Right lobe of liver (tissue), 6 donors: ENCODE results near the gene FXYD7. TPM values are rescaled to one million over a fixed set of nuclear protein-coding genes. Genes with fewer than 3 reads are reported as not detected.

Source experiments
- ATAC-seq, 4 donors: fragments of 200-7000 bp; cut with Tn5 transposase; one replicate each; pipeline ENCODE4 v1.9.1; 2020; ENCODE audit warnings: mild to moderate bottlenecking in 4 of 4, moderate library complexity in 4 of 4
- DNase-seq, 3 donors: peaks; one replicate each; pipeline ENCODE4 v3.0.0-alpha.2; 2020
- H3K27ac ChIP-seq, 3 donors: fragments of 200-600 bp; one replicate each; pipeline ENCODE4 v1.8.0; 2022
- H3K27me3 ChIP-seq, 2 donors: fragments of 200-600 bp; one replicate each; pipeline ENCODE4 v1.8.0; 2022
- H3K36me3 ChIP-seq, 4 donors: fragments of 200-600 bp; sonication (generic) in 1 of 4; one replicate each; pipeline versions ENCODE4 v1.5.1 to v1.8.0; 2017 to 2022; ENCODE audit warnings: control low read depth in 1 of 4
- H3K4me1 ChIP-seq, 4 donors: fragments of 200-600 bp; sonication (generic) in 1 of 4; one replicate each; pipeline versions ENCODE4 v1.5.1 to v1.8.0; 2017 to 2022; ENCODE audit warnings: control low read depth in 1 of 4
- H3K4me3 ChIP-seq, 3 donors: fragments of 200-600 bp; one replicate each; pipeline ENCODE4 v1.8.0; 2022
- H3K9me3 ChIP-seq, 4 donors: fragments of 200-600 bp; sonication (generic) in 1 of 4; one replicate each; pipeline versions ENCODE4 v1.5.1 to v1.8.0; 2017 to 2022; ENCODE audit warnings: control low read depth in 1 of 4
- CTCF ChIP-seq, 4 donors: fragments of 200-600 bp in 3 of 4; fragments of 450-650 bp in 1 of 4; IDR thresholded peaks; one replicate each; pipeline versions ENCODE4 v1.5.1 to v1.8.0; 2016 to 2022; ENCODE audit warnings: antibody characterized with exemption in 4 of 4, mild to moderate bottlenecking in 2 of 4
- POLR2A ChIP-seq: fragments of 450-650 bp; IDR thresholded peaks from one replicate; pipeline ENCODE4 v1.6.1; 2017; ENCODE audit warnings: antibody characterized with exemption, mild to moderate bottlenecking
- WGBS: methylation state at CpG from one replicate; pipeline ENCODE4 v1.1.6; 2018; ENCODE audit warnings: low coverage, low lambda C conversion rate; ENCODE audit not compliant: insufficient coverage; ENCODE audit errors: missing lambda C conversion rate; 5-methylcytosine and 5-hydroxymethylcytosine counted together
- intact Hi-C, 2 donors: fragments of 100-400 bp; cut with DNase I; formaldehyde crosslinking; loops; one replicate each; pipeline versions ENCODE4 v1.11.2 to v1.14.1; 2022
- total RNA-seq, 6 experiments: library from RNA; depleted of rRNA in 2 of 6; stranded (reverse); fragments of >200 nt in 2 of 6; fragmentation: NEBNext Ultra II Directional in 3 of 6; extraction: Animal tissue kit (Norgen Biotek cat#: 25700) in 3 of 6; gene quantifications; one replicate each; pipeline versions ENCODE4 v1.1.0 to v1.2.4, GENCODE V29; 2016 to 2023
- donor health status: DM: no; HTN: yes; CAD: no.
- donor health status: DM: no; HTN: no; CAD: no.
- donor health status: DM: no; HTN: no; CAD: no.
- donor health status: DM: no; HTN: yes; CAD: no.
- donor health status: DM: no; HTN: yes; CAD: no.

FXYD7 gene
- total RNA-seq, 6 experiments from 2014 or later: 0.49 TPM; not detected in 5

- Histone ChIP-seq H3K4me1 (peaks cover 0 to 4% (median 1%) of the 10 kb centered on the region in 4 donors), H3K36me3 (no peaks in the 10 kb centered on the region), H3K27ac (no peak overlapping the region), H3K27me3 (no peaks in the 10 kb centered on the region), H3K4me3 (no peak overlapping the region), H3K9me3 (no peaks in the 10 kb centered on the region)
- ATAC-seq (no peak), DNase-seq (no peak)
- TF ChIP-seq CTCF (IDR thresholded peaks at IDR 0.05) (no peak), POLR2A (no peak)
- intact Hi-C loops: no loop called here
- WGBS: 83% methylated on average over 2 of the region's 3 CpGs
Observed at GRCh38 chr19:35176181-35176570, 33.1 kb downstream of the FXYD7 start.

- DNase-seq: no peak
- no peak for ATAC-seq
- intact Hi-C loops: no loop called here
- no peak overlapping the region for H3K27ac ChIP-seq
- TF ChIP-seq CTCF (IDR thresholded peaks at IDR 0.05) (no peak), POLR2A (no peak)
- no peak overlapping the region for H3K4me3 ChIP-seq
- H3K4me1 ChIP-seq: no peaks in the 10 kb centered on the region
- H3K9me3 ChIP-seq: no peaks in the 10 kb centered on the region
- WGBS: 71% methylated on average over 7 of the region's 7 CpGs
- no peaks in the 10 kb centered on the region for H3K27me3 ChIP-seq
- no peaks in the 10 kb centered on the region for H3K36me3 ChIP-seq
Observed at GRCh38 chr19:35177377-35178274, 34.6 kb downstream of the FXYD7 start.

GRCh38 chr19:35178701-35179100, 35.6 kb downstream of the FXYD7 start:
- WGBS: 53% methylated on average over 2 of the region's 2 CpGs
- no peaks in the 10 kb centered on the region for H3K4me1 ChIP-seq
- no peaks in the 10 kb centered on the region for H3K36me3 ChIP-seq
- H3K27me3 ChIP-seq: no peaks in the 10 kb centered on the region
- ATAC-seq: no peak
- no peak for DNase-seq
- no peak overlapping the region for H3K27ac ChIP-seq
- no peak overlapping the region for H3K4me3 ChIP-seq
- intact Hi-C loops: no loop called here
- no peaks in the 10 kb centered on the region for H3K9me3 ChIP-seq
- TF ChIP-seq POLR2A (no peak), CTCF (IDR thresholded peaks at IDR 0.05) (no peak)

GRCh38 chr19:35179830-35180229, 36.8 kb downstream of the FXYD7 start:
- no peaks in the 10 kb centered on the region for H3K36me3 ChIP-seq
- no peaks in the 10 kb centered on the region for H3K9me3 ChIP-seq
- WGBS: 68% methylated on average over 3 of the region's 3 CpGs
- TF ChIP-seq CTCF (IDR thresholded peaks at IDR 0.05) (no peak), POLR2A (no peak)
- no peak overlapping the region for H3K27ac ChIP-seq
- DNase-seq (no peak), ATAC-seq (no peak)
- H3K27me3 ChIP-seq: no peaks in the 10 kb centered on the region
- H3K4me3 ChIP-seq: no peak overlapping the region
- intact Hi-C loops: no loop called here
- H3K4me1 ChIP-seq: no peaks in the 10 kb centered on the region
